Stomach (tissue), 4 donors: Measurements from ENCODE around the gene NQO1.

Experiments used
- CTCF ChIP-seq, 7 experiments: fragments of 450-650 bp in 4 of 7; fragments of 200-600 bp in 3 of 7; sonication (generic) in 3 of 7; IDR thresholded peaks; one replicate each; pipeline ENCODE4 v1.5.1; 2016 to 2019; ENCODE audit warnings: antibody characterized with exemption in 7 of 7, control low read depth in 2 of 7, mild to moderate bottlenecking in 1 of 7
- EP300 ChIP-seq: sonication (generic); formaldehyde crosslinking; IDR thresholded peaks from one replicate; pipeline ENCODE4 v1.6.1; 2017; ENCODE audit warnings: antibody characterized with exemption

DNA sequence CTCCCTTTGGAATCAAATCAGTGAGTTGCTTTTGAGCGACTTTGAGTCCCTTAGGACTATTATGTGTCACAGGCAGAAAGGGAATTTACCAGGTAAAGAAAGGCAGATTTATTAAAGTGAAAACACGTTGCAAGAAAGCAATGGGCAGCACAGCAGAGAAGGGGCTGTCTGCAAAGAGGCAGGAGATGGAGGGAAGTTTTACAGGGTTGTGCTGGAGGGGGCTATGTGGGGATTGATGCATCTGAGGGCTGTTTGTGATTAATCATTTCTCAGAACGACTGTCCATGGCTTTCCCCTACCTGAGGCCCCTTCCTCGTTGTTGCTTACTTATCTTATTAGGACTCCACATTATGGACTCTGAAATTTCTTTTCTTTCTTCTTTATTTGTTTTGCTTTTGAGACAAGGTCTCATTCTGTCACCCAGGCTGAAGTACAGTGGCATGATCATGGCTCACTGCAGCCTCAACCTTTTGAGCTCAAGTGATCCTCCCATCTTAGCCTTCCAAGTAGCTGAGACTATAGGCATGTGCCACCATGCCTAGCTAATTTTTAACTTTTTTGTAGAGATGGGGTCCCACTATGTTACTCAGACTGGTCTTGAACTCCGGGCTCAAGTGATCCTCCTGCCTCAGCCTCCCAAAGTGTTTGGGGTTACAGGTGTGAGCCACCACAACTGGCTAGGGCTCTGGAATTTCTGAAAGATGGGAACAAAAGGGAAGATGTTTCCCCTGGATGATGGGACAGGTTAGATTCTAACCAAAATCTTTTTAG, 41.3 kb upstream of the NQO1 start:
- TF ChIP-seq CTCF (IDR thresholded peaks at IDR 0.05) (no peak), EP300 (no peak)
